Panc1 (cell line): ENCODE data around the gene MAGI1. TPM values are rescaled to one million over a fixed set of nuclear protein-coding genes. Genes with fewer than 3 reads are reported as not detected.

Experiments
- ATAC-seq: fragments of 200-7000 bp; cut with Tn5 transposase; 2 replicates; pipeline ENCODE4 v1.9.1; 2020; ENCODE audit warnings: mild to moderate bottlenecking, moderate library complexity
- BruUV-seq: library from RNA; stranded (reverse); fragments of 400-500 nt; replicated peaks from 2 replicates; lab custom pipeline; 2021; lab: Mats Ljungman, UMichigan
- CTCF ChIA-PET: fragments of 300-600 bp; sonication (Branson Sonifier 250); formaldehyde crosslinking; loops from one replicate; lab custom pipeline; 2022; ENCODE audit warnings: antibody characterized with exemption; lab: Charles Lee
- POLR2A ChIA-PET: fragments of 300-600 bp; sonication (Branson Sonifier 250); formaldehyde crosslinking; loops from one replicate; lab custom pipeline; 2022; ENCODE audit warnings: antibody characterized with exemption; lab: Charles Lee
- DNase-seq: peaks from one replicate; pipeline ENCODE4 v3.0.0-alpha.2; 2010; ENCODE audit warnings: low read depth, low spot score
- H3K27ac ChIP-seq: 2 replicates; pipeline ENCODE4 v1.5.1; 2011; ENCODE audit warnings: mild to moderate bottlenecking, low read length, inconsistent platforms
- H3K27me3 ChIP-seq: fragments of 200-500 bp; sonication (Bioruptor generic); 2 replicates; pipeline ENCODE4 v1.6.0; 2014; ENCODE audit warnings: low read length, inconsistent platforms; ENCODE audit not compliant: control insufficient read depth, insufficient read depth
- H3K36me3 ChIP-seq: fragments of 200-500 bp; sonication (Bioruptor generic); 2 replicates; pipeline ENCODE4 v1.5.1; 2014; ENCODE audit warnings: inconsistent platforms, mild to moderate bottlenecking, low read length, moderate library complexity; ENCODE audit not compliant: control insufficient read depth, insufficient read depth
- H3K4me1 ChIP-seq: 2 replicates; pipeline ENCODE4 v1.5.1; 2011; ENCODE audit warnings: inconsistent platforms, mild to moderate bottlenecking, low read length, moderate library complexity; ENCODE audit not compliant: control insufficient read depth, insufficient read depth
- H3K4me3 ChIP-seq, 2 experiments: 2 replicates each; pipeline ENCODE4 v1.5.1; 2011 to 2012; ENCODE audit warnings: low read depth in 2 of 2, low read length in 2 of 2, mild to moderate bottlenecking in 2 of 2, inconsistent platforms in 1 of 2, moderate library complexity in 1 of 2
- H3K9me3 ChIP-seq: fragments of 200-500 bp; sonication (Bioruptor generic); 2 replicates; pipeline ENCODE4 v1.5.1; 2014; ENCODE audit warnings: low read depth, mild to moderate bottlenecking, inconsistent platforms, low read length, moderate library complexity; ENCODE audit not compliant: control insufficient read depth, insufficient read depth
- POLR2AphosphoS5 ChIP-seq: IDR thresholded peaks from 2 replicates; pipeline ENCODE4 v1.6.1; 2012; ENCODE audit warnings: mild to moderate bottlenecking, low read depth, low read length, moderate library complexity
- SIN3A ChIP-seq: IDR thresholded peaks from 2 replicates; pipeline ENCODE4 v1.6.1; 2012; ENCODE audit warnings: low read depth, mild to moderate bottlenecking, low read length, moderate library complexity, borderline replicate concordance; ENCODE audit not compliant: insufficient read depth
- TCF7L2 ChIP-seq: IDR thresholded peaks from 2 replicates; pipeline ENCODE4 v1.6.1; 2011; ENCODE audit warnings: mild to moderate bottlenecking, low read depth, low read length, inconsistent platforms
- in situ Hi-C: cut with HindIII; loops from 2 replicates; pipeline ENCODE4 v1.10.0; 2016; ENCODE audit warnings: low sequenced_read_pairs, low pct_unique_long_range_greater_than_20kb
- intact Hi-C: fragments of 100-400 bp; cut with micrococcal nuclease; formaldehyde crosslinking; loops from one replicate; pipeline ENCODE4 v1.10.0; 2022; ENCODE audit not compliant: unreplicated experiment
- total RNA-seq: library from RNA; stranded (reverse); gene quantifications from one replicate; pipeline ENCODE4 v1.2.1, GENCODE V29; 2021; ENCODE audit not compliant: unreplicated experiment
- TF ChIP-seq, protein P1 (sequence below): fragments of 450-650 bp; IDR thresholded peaks from 2 replicates; pipeline ENCODE4 v1.5.1; 2017; ENCODE audit warnings: mild to moderate bottlenecking
- TF ChIP-seq, protein P2 (sequence below), 2 experiments: IDR thresholded peaks; 2 replicates each; pipeline ENCODE4 v1.6.1; 2011 to 2012; ENCODE audit warnings: low read depth in 2 of 2, control low read depth in 1 of 2, low read length in 1 of 2, mild to moderate bottlenecking in 1 of 2, moderate library complexity in 1 of 2; ENCODE audit not compliant: insufficient read depth in 1 of 2

Gene MAGI1
- total RNA-seq, 1 experiment from 2014 or later, result 9.5 TPM

DNA sequence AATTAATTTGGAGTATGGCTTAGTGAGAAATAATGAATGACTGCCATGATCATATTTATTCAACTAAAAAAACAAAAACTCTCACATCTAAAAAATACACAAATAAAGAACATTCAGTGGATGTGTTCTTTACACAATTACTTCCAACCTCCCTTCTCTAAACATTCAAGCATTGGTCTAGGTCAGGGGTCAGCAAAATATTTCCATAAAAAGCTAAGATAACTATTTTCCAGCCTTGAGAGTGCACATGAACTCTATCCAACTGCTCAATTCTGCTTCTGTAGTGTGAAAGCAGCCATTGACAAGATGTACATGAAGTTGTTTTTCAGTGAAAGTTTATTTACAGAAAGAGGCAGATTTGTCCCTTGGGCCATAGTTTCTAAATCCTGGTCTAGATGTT, 406.3 kb downstream of the MAGI1 start:
- H3K36me3 ChIP-seq, result no peaks in the 10 kb centered on the region
- ChIA-PET POLR2A (no interaction called here), CTCF (no interaction called here)
- no peaks in the 10 kb centered on the region for H3K9me3 ChIP-seq
- H3K27ac ChIP-seq, result no peak overlapping the region
- no peaks in the 10 kb centered on the region for H3K4me1 ChIP-seq
- no peak overlapping the region for H3K4me3 ChIP-seq
- no TSS peak for BruUV-seq
- ATAC-seq, result no peak
- no peak for DNase-seq
- TF ChIP-seq, protein P1, sequence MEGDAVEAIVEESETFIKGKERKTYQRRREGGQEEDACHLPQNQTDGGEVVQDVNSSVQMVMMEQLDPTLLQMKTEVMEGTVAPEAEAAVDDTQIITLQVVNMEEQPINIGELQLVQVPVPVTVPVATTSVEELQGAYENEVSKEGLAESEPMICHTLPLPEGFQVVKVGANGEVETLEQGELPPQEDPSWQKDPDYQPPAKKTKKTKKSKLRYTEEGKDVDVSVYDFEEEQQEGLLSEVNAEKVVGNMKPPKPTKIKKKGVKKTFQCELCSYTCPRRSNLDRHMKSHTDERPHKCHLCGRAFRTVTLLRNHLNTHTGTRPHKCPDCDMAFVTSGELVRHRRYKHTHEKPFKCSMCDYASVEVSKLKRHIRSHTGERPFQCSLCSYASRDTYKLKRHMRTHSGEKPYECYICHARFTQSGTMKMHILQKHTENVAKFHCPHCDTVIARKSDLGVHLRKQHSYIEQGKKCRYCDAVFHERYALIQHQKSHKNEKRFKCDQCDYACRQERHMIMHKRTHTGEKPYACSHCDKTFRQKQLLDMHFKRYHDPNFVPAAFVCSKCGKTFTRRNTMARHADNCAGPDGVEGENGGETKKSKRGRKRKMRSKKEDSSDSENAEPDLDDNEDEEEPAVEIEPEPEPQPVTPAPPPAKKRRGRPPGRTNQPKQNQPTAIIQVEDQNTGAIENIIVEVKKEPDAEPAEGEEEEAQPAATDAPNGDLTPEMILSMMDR, result no peak
- TF ChIP-seq POLR2AphosphoS5 (no peak), SIN3A (no peak), TCF7L2 (no peak)
- TF ChIP-seq, protein P2, sequence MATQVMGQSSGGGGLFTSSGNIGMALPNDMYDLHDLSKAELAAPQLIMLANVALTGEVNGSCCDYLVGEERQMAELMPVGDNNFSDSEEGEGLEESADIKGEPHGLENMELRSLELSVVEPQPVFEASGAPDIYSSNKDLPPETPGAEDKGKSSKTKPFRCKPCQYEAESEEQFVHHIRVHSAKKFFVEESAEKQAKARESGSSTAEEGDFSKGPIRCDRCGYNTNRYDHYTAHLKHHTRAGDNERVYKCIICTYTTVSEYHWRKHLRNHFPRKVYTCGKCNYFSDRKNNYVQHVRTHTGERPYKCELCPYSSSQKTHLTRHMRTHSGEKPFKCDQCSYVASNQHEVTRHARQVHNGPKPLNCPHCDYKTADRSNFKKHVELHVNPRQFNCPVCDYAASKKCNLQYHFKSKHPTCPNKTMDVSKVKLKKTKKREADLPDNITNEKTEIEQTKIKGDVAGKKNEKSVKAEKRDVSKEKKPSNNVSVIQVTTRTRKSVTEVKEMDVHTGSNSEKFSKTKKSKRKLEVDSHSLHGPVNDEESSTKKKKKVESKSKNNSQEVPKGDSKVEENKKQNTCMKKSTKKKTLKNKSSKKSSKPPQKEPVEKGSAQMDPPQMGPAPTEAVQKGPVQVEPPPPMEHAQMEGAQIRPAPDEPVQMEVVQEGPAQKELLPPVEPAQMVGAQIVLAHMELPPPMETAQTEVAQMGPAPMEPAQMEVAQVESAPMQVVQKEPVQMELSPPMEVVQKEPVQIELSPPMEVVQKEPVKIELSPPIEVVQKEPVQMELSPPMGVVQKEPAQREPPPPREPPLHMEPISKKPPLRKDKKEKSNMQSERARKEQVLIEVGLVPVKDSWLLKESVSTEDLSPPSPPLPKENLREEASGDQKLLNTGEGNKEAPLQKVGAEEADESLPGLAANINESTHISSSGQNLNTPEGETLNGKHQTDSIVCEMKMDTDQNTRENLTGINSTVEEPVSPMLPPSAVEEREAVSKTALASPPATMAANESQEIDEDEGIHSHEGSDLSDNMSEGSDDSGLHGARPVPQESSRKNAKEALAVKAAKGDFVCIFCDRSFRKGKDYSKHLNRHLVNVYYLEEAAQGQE (IDR thresholded peaks at IDR 0.05; ENCODE audit: insufficient read depth in 1 of 2, low read depth in 2 of 2, low read length in 1 of 2), result no peak
- H3K27me3 ChIP-seq, result no peaks in the 10 kb centered on the region
- intact Hi-C loops, result no loop called here
- in situ Hi-C loops, result no loop called here

DNA sequence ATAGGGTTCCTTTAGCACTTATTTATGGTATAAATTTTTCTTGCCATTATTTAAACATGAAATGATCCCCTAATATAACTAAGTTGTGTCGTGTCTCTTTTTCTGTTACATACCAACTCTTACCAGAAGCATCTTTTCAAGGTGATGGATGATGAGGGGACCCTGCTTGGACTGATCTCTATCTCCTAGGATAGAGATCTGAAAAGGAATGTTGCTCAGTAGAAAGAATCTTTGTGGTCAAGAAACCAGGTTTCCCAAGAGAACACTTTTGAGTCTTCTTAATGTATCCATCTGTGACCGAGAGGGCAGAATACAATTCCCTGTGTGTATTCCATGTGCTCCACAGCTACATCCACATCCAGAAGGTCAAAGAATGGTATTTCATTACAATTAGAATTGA, 409.7 kb downstream of the MAGI1 start:
- ChIA-PET CTCF (no interaction called here), POLR2A (no interaction called here)
- Histone ChIP-seq H3K4me1 (no peaks in the 10 kb centered on the region), H3K4me3 (no peak overlapping the region), H3K27ac (no peak overlapping the region), H3K9me3 (no peaks in the 10 kb centered on the region), H3K27me3 (no peaks in the 10 kb centered on the region), H3K36me3 (no peaks in the 10 kb centered on the region)
- no TSS peak for BruUV-seq
- intact Hi-C loops, result no loop called here
- DNase-seq, result no peak
- in situ Hi-C loops, result no loop called here
- ATAC-seq, result no peak
- no peak for TF ChIP-seq TCF7L2
- TF ChIP-seq, protein P1, result no peak
- no peak for TF ChIP-seq POLR2AphosphoS5
- TF ChIP-seq, protein P2 (IDR thresholded peaks at IDR 0.05; ENCODE audit: insufficient read depth in 1 of 2, low read depth in 2 of 2, low read length in 1 of 2), result no peak
- no peak for TF ChIP-seq SIN3A
